GM12892 (cell line): ENCODE data around the gene OR12D1. TPM values are rescaled to one million over a fixed set of nuclear protein-coding genes. Genes with fewer than 3 reads are reported as not detected.
"Not testable (repeated sequence)": the region's sequence is repeated elsewhere in the genome, so short reads cannot be mapped to it uniquely, and the experiment has no call there.

ENCODE experiments used
- DNase-seq: peaks from one replicate; pipeline ENCODE4 v3.0.0; 2011; ENCODE audit not compliant: insufficient read length
- FAIRE-seq: peaks from 2 replicates; lab custom pipeline; 2011; peaks lifted over from hg19 to GRCh38; lab: Jason Lieb, UNC
- POLR2A ChIP-seq: IDR thresholded peaks from 2 replicates; pipeline ENCODE4 v1.6.1; 2011; ENCODE audit warnings: low read depth, low read length, control low read depth
- POLR2AphosphoS5 ChIP-seq: IDR thresholded peaks from 2 replicates; pipeline ENCODE4 v1.6.1; 2011; ENCODE audit warnings: low read depth, low read length, control low read depth
- TAF1 ChIP-seq: IDR thresholded peaks from 2 replicates; pipeline ENCODE4 v1.6.1; 2011; ENCODE audit warnings: low read depth, mild to moderate bottlenecking, control low read depth, low read length, borderline replicate concordance
- polyA plus RNA-seq: library from polyadenylated mRNA; unstranded; fragments of >200 nt; gene quantifications from one replicate; pipeline ENCODE4 v1.2.1, GENCODE V29; 2012; ENCODE audit warnings: missing spikeins, inconsistent platforms; ENCODE audit not compliant: missing spikeins

The OR12D1 gene
- not detected for polyA plus RNA-seq

DNA sequence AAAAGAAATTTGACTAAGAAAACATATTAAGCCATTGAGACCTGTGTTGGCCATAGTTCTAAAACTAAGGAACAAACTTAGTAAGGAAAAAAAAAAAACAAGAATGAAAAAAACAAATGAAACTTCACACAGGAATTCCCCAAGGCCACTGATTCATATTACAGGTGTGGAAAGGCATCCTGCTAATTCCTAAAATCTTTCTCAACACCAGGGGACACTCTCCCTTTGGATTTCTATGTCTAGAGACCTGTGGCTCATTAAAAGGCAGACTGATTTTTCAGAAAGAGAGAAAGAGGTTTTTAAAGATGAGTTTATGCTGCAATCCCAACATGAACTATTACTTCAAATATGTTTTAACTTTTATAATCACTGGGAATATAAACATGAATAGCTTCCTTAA lies at the start of gene OR12D1:
Gene OR12D1 (plus strand): TSS at position 341 of the 400 bp plus-strand sequence.
- no peak for TF ChIP-seq POLR2AphosphoS5
- no peak for TF ChIP-seq TAF1
- TF ChIP-seq POLR2A: no peak
- no peak for FAIRE-seq
- DNase-seq: no peak

- DNase-seq (no peak), FAIRE-seq (no peak)
- TF ChIP-seq POLR2AphosphoS5 (no peak), TAF1 (no peak), POLR2A (no peak)
These were observed 46.0 kb upstream of the OR12D1 start, which contains the start of gene OR5V1 for GRCh38 chr6:29368765-29369164. Gene OR5V1 (minus strand): TSS chr6:29368865. CDS start chr6:29356195, 12,670 bp downstream.

DNA sequence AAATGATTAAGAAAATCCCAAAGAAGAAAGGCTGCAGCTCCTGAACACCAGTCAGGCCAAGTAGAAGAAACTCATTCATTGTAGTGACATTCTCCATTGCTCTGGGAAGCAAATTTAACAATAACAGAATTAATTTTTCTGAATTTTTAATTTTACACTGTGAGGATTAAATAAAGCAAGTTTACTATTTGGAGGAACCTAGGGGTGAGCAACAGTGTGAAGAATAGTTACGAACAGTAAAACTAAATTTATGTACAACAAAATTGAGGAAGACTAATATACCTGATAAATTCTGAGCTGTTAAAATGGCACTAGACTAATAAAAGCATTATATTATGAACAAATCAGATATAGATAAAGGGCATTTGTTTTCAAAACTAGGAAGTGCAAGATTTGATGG lies 39.5 kb upstream of the OR12D1 start, which contains the start of gene OR12D3:
Gene OR12D3 (minus strand): TSS at position 101 of the 400 bp plus-strand sequence. CDS start 4 bp downstream, at position 97.
- DNase-seq (no peak), FAIRE-seq (no peak)
- TF ChIP-seq TAF1 (no peak), POLR2AphosphoS5 (no peak), POLR2A (no peak)

DNA sequence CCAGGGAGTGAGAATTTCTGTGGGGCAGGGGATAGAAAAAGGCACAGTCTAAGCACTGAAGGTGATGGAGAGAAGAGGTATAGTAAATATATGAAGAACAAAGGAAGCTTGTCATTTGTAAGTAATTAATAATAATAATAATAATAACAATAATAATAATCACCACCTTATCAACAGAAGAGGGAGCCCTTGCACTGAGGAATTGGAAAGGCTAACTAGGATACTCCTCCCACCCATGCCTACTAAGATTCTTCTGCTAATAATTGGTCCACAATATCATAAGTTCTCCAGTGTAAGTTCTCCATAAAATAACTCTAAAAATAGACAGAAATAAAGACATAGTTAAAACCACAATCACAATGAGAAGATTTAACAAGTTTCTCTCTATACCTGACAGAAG lies 38.7 kb upstream of the OR12D1 start:
- DNase-seq: no peak
- FAIRE-seq: no peak
- TF ChIP-seq POLR2AphosphoS5 (no peak), TAF1 (no peak), POLR2A (no peak)

DNA sequence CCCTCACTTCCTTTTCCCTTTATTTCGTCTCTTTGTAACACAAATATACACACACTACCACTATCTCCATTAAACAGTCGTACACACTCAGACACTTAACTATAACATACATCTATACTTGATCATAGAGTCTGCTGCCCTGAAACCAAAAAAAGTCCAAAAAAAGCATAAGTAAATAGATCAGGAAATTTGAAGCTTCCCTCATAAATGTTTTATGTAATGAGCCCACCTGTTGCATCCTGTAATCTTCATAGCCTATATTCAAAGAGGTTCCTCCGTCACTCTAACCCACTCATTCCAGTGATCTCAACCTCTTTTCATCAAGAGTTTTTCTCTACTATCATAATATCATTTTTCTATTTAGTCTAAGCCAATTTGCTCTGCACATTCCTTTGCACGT lies 26.2 kb upstream of the OR12D1 start:
- DNase-seq (no peak), FAIRE-seq (no peak)
- TF ChIP-seq POLR2A: no peak

DNA sequence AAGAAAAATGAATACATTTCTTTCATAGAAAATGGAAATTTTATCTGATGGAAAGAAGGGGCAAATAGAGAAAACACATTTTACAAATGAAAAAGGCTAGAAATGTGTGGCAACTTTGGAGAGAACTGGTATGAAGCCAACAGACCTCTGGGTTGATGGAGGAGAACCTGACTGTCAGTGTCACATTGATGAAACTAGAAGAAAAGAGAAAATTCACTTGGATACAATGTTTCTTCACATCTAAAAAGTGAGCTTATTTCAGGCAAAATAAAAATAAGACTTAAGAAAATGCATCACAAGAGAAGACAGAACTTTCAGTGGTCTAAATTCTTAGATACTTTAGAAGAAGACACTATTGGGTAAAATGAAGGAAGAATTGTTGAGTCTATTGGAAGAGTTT lies 19.4 kb upstream of the OR12D1 start, which contains the start of gene OR12D2:
Gene OR12D2 (plus strand): TSS at position 301 of the 400 bp plus-strand sequence. CDS start 1,069 bp downstream, outside the sequence.
- TF ChIP-seq POLR2A: no peak
- TF ChIP-seq TAF1: no peak
- TF ChIP-seq POLR2AphosphoS5: no peak
- DNase-seq (no peak), FAIRE-seq (no peak)

GRCh38 chr6:29399525-29399924 lies 15.2 kb upstream of the OR12D1 start:
- no peak for TF ChIP-seq TAF1
- no peak for FAIRE-seq
- no peak for DNase-seq

DNA sequence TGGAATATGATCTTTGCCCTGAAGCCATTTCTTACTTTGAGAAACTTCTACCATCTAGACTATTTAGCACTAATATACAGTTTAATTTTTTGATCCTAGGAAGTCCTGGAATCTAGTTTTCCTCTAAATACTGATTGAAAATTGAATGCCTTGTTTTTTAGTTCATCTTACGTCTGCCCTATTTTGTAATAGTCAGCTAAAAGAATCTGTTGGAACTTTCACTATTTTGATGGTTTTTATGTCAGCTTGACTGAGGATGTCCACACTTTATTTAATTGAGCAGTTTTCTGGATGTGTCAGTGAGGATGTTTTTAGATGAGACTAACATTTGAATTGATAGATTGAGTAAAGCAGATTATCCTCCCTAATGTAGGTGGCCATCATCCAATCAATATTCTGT lies 10.9 kb upstream of the OR12D1 start:
- no peak for TF ChIP-seq POLR2A
- TF ChIP-seq TAF1: no peak
- no peak for TF ChIP-seq POLR2AphosphoS5
- no peak for FAIRE-seq
- no peak for DNase-seq

GRCh38 chr6:29419516-29419915 lies 4.8 kb downstream of the OR12D1 start:
- TF ChIP-seq POLR2A (no peak), TAF1 (no peak), POLR2AphosphoS5 (no peak)
- DNase-seq: no peak
- FAIRE-seq: no peak

GRCh38 chr6:29424168-29424567 lies 9.4 kb downstream of the OR12D1 start:
- DNase-seq (no peak), FAIRE-seq (no peak)
- TF ChIP-seq TAF1 (no peak), POLR2AphosphoS5 (no peak), POLR2A (no peak)

DNA sequence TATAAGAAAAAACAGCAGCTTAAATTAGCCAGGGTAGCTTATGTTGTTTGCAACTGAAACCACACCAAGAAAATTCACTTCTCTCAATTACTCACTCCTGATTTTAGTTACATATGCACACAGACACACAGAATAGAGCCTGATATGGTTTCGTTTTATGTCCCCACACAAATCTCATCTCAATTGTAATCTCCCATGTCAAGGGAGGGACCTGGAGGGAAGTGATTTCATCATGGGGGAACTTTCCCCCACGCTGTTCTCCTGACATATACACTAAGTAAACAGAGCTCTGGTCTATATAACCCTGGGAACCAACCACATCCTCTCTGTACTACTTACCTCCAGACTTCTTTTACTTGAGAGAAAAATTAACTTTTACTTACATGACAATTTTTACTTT lies 9.8 kb downstream of the OR12D1 start:
- TF ChIP-seq POLR2AphosphoS5 (no peak), POLR2A (no peak), TAF1 (no peak)
- DNase-seq: no peak
- FAIRE-seq: no peak

- no peak for TF ChIP-seq POLR2A
- FAIRE-seq (no peak), DNase-seq (no peak)
These were observed 10.3 kb downstream of the OR12D1 start for GRCh38 chr6:29425075-29425474.

DNA sequence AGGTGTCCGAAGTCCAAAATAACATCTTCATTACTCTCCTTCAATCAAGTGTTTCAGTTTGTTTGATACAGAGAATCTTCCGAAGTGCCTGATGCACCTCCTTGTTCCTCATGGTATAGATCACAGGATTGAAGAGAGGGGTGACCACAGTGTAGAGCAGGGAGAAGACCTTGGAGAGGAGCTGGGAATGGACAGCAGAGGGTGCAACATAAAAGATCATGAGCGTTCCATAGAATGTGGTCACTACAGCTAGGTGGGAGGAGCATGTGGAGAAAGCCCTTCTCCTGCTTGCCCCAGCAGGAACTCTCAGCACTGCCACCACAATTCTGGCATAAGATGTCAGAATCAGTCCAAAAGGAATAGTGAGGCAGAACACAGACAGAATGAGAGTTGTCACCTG lies 11.9 kb downstream of the OR12D1 start:
- TF ChIP-seq TAF1: no peak
- no peak for TF ChIP-seq POLR2AphosphoS5
- no peak for TF ChIP-seq POLR2A
- DNase-seq (no peak), FAIRE-seq (no peak)

- not testable (repeated sequence) for FAIRE-seq, DNase-seq
These were observed 22.0 kb downstream of the OR12D1 start for GRCh38 chr6:29436730-29437129.
